CD4-positive, CD25-positive, alpha-beta regulatory T cell (primary cell): Measurements from ENCODE around the gene OPCML. TPM values are rescaled to one million over a fixed set of nuclear protein-coding genes. Genes with fewer than 3 reads are reported as not detected.

Source experiments
- ATAC-seq, 2 donors: fragments of 150-1000 bp; cut with Tn5 transposase; one replicate each; pipeline ENCODE4 v1.10.0; 2021; ENCODE audit warnings: low read depth in 2 of 2, moderate number of reproducible peaks in 2 of 2, moderate library complexity in 1 of 2
- DNase-seq, 3 donors: peaks; one replicate each; pipeline versions ENCODE4 v3.0.0 to v3.0.0-alpha.2; 2012 to 2022; ENCODE audit warnings: mixed read lengths in 1 of 3
- H3K27ac ChIP-seq: one replicate; pipeline ENCODE4 v1.7.0; 2013; ENCODE audit warnings: mild to moderate bottlenecking, low read length; ENCODE audit not compliant: insufficient read depth, poor library complexity, severe bottlenecking
- H3K27me3 ChIP-seq: one replicate; pipeline ENCODE4 v1.7.0; 2013; ENCODE audit warnings: low read length; ENCODE audit not compliant: control insufficient read depth, insufficient read depth
- H3K36me3 ChIP-seq: one replicate; pipeline ENCODE4 v1.7.0; 2013; ENCODE audit warnings: mild to moderate bottlenecking, low read length, moderate library complexity; ENCODE audit not compliant: control insufficient read depth, insufficient read depth
- H3K4me1 ChIP-seq: 2 replicates; pipeline ENCODE4 v1.7.0; 2013; ENCODE audit warnings: mild to moderate bottlenecking, low read length; ENCODE audit not compliant: insufficient read depth, control insufficient read depth, poor library complexity, severe bottlenecking
- H3K4me3 ChIP-seq: one replicate; pipeline ENCODE4 v1.7.0; 2013; ENCODE audit warnings: low read depth, mild to moderate bottlenecking, low read length, moderate library complexity
- H3K9me3 ChIP-seq, 2 experiments: 1 replicate in 1 of 2; 2 replicates in 1 of 2; pipeline ENCODE4 v1.7.0; 2013; ENCODE audit warnings: low read length in 2 of 2, mild to moderate bottlenecking in 1 of 2, moderate library complexity in 1 of 2; ENCODE audit not compliant: control insufficient read depth in 2 of 2
- H3K27ac Mint-ChIP-seq, 3 donors: one replicate each; pipeline ENCODE4 v1.8.0; 2020 to 2022; ENCODE audit warnings: mild to moderate bottlenecking in 3 of 3, mixed read lengths in 3 of 3, moderate library complexity in 2 of 3
- H3K27me3 Mint-ChIP-seq: one replicate; pipeline ENCODE4 v1.8.0; 2022; ENCODE audit warnings: mild to moderate bottlenecking, mixed read lengths
- H3K36me3 Mint-ChIP-seq: one replicate; pipeline ENCODE4 v1.8.0; 2020; ENCODE audit warnings: mixed read lengths
- H3K4me1 Mint-ChIP-seq, 4 donors: one replicate each; pipeline ENCODE4 v1.8.0; 2020 to 2022; ENCODE audit warnings: mixed read lengths in 4 of 4, mild to moderate bottlenecking in 1 of 4
- H3K4me3 Mint-ChIP-seq, 4 donors: one replicate each; pipeline ENCODE4 v1.8.0; 2020 to 2022; ENCODE audit warnings: mild to moderate bottlenecking in 4 of 4, mixed read lengths in 4 of 4, moderate library complexity in 3 of 4
- H3K9me3 Mint-ChIP-seq, 7 donors: one replicate each; pipeline ENCODE4 v1.8.0; 2020 to 2022; ENCODE audit warnings: mixed read lengths in 7 of 7, mild to moderate bottlenecking in 3 of 7, moderate library complexity in 2 of 7
- polyA plus RNA-seq, 4 donors: library from polyadenylated mRNA; unstranded; fragments of 300-500 nt; fragmentation: Illumina TruSeq; gene quantifications; one replicate each; pipeline ENCODE4 v1.2.3, GENCODE V29; 2021
- total RNA-seq: library from RNA; stranded (reverse); gene quantifications from one replicate; pipeline ENCODE4 v1.2.3, GENCODE V29; 2022

OPCML gene
- total and polyA plus RNA-seq, 5 donors from 2014 or later = not detected

GRCh38 chr11:133563505-133564025 is 31.3 kb upstream of the OPCML start:
- H3K4me1 ChIP-seq = no peaks in the 10 kb centered on the region
- Mint-ChIP-seq H3K9me3 (peaks cover 0 to 5% (median 0%) of the 10 kb centered on the region in 7 donors), H3K27me3 (no peaks in the 10 kb centered on the region), H3K4me3 (no peak overlapping the region), H3K4me1 (no peaks in the 10 kb centered on the region), H3K36me3 (no peaks in the 10 kb centered on the region), H3K27ac (no peak overlapping the region)
- H3K27me3 ChIP-seq = no peaks in the 10 kb centered on the region
- no peak overlapping the region for H3K4me3 ChIP-seq
- no peaks in the 10 kb centered on the region for H3K9me3 ChIP-seq
- no peak for DNase-seq
- ATAC-seq = no peak
- H3K36me3 ChIP-seq = no peaks in the 10 kb centered on the region
- H3K27ac ChIP-seq = no peak overlapping the region

- H3K27me3 Mint-ChIP-seq = no peaks in the 10 kb centered on the region
- ATAC-seq (no peak), DNase-seq (no peak)
- Histone ChIP-seq H3K4me1 (no peaks in the 10 kb centered on the region), H3K27ac (no peak overlapping the region), H3K9me3 (no peaks in the 10 kb centered on the region), H3K36me3 (no peaks in the 10 kb centered on the region), H3K27me3 (no peaks in the 10 kb centered on the region), H3K4me3 (no peak overlapping the region)
- H3K4me1 Mint-ChIP-seq = peaks cover 0 to 4% (median 0%) of the 10 kb centered on the region in 4 donors
- no peak overlapping the region for H3K4me3 Mint-ChIP-seq
- H3K36me3 Mint-ChIP-seq = no peaks in the 10 kb centered on the region
- H3K27ac Mint-ChIP-seq = no peak overlapping the region
- peaks cover 0 to 8% (median 0%) of the 10 kb centered on the region in 7 donors for H3K9me3 Mint-ChIP-seq
These were observed 28.2 kb upstream of the OPCML start for GRCh38 chr11:133560472-133560855.

GRCh38 chr11:133559833-133560471 is 27.7 kb upstream of the OPCML start:
- no peak overlapping the region for H3K4me3 ChIP-seq
- Mint-ChIP-seq H3K4me3 (no peak overlapping the region), H3K27ac (no peak overlapping the region), H3K4me1 (peaks cover 0 to 4% (median 0%) of the 10 kb centered on the region in 4 donors), H3K36me3 (no peaks in the 10 kb centered on the region), H3K9me3 (peaks cover 0 to 8% (median 0%) of the 10 kb centered on the region in 7 donors), H3K27me3 (no peaks in the 10 kb centered on the region)
- H3K27ac ChIP-seq = no peak overlapping the region
- H3K27me3 ChIP-seq = no peaks in the 10 kb centered on the region
- no peak for DNase-seq
- no peaks in the 10 kb centered on the region for H3K36me3 ChIP-seq
- no peak for ATAC-seq
- no peaks in the 10 kb centered on the region for H3K4me1 ChIP-seq
- no peaks in the 10 kb centered on the region for H3K9me3 ChIP-seq

GRCh38 chr11:133559382-133559781 is 27.1 kb upstream of the OPCML start:
- no peaks in the 10 kb centered on the region for H3K36me3 ChIP-seq
- no peaks in the 10 kb centered on the region for H3K9me3 ChIP-seq
- no peaks in the 10 kb centered on the region for H3K27me3 ChIP-seq
- ATAC-seq (no peak), DNase-seq (no peak)
- Mint-ChIP-seq H3K9me3 (peaks cover 0 to 8% (median 0%) of the 10 kb centered on the region in 7 donors), H3K27ac (no peak overlapping the region), H3K36me3 (no peaks in the 10 kb centered on the region), H3K4me3 (no peak overlapping the region), H3K4me1 (peaks cover 0 to 4% (median 0%) of the 10 kb centered on the region in 4 donors), H3K27me3 (no peaks in the 10 kb centered on the region)
- no peak overlapping the region for H3K4me3 ChIP-seq
- no peak overlapping the region for H3K27ac ChIP-seq
- H3K4me1 ChIP-seq = no peaks in the 10 kb centered on the region

DNA sequence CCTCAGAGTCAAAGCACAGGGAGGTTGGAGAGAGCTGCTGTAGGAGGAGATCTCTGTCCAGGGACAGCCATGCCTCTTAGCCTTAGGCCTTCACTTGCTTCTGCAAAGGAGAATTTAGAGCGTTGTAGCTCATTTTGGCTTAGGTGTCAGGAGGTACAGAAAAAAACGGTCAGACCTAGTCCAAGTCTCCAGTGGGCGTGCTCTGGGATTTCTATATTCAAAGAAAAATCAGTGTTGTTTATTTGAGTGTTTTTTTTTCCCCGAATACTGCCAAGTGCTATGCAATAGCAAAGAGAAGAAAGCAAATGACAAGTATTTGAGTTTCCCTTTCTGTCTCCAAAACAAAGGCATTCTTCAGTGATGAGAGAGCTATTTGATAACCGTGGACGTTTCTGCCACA is 22.7 kb upstream of the OPCML start:
- no peak for DNase-seq
- Mint-ChIP-seq H3K4me1 (peaks cover 0 to 4% (median 0%) of the 10 kb centered on the region in 4 donors), H3K36me3 (no peaks in the 10 kb centered on the region), H3K27me3 (no peaks in the 10 kb centered on the region), H3K27ac (no peak overlapping the region), H3K9me3 (peaks cover 0 to 6% (median 1%) of the 10 kb centered on the region in 7 donors), H3K4me3 (no peak overlapping the region)
- ATAC-seq = no peak
- H3K4me3 ChIP-seq = no peak overlapping the region
- H3K27ac ChIP-seq = no peak overlapping the region
- H3K36me3 ChIP-seq = no peaks in the 10 kb centered on the region
- H3K27me3 ChIP-seq = no peaks in the 10 kb centered on the region
- no peaks in the 10 kb centered on the region for H3K4me1 ChIP-seq
- H3K9me3 ChIP-seq = no peaks in the 10 kb centered on the region

GRCh38 chr11:133553885-133554740 is 21.8 kb upstream of the OPCML start:
- no peak for DNase-seq
- Mint-ChIP-seq H3K9me3 (peaks cover 0 to 3% (median 0%) of the 10 kb centered on the region in 7 donors), H3K36me3 (no peaks in the 10 kb centered on the region), H3K4me3 (no peak overlapping the region), H3K4me1 (peaks cover 0 to 4% (median 0%) of the 10 kb centered on the region in 4 donors), H3K27ac (no peak overlapping the region), H3K27me3 (no peaks in the 10 kb centered on the region)
- no peaks in the 10 kb centered on the region for H3K36me3 ChIP-seq
- H3K27ac ChIP-seq = no peak overlapping the region
- H3K4me1 ChIP-seq = no peaks in the 10 kb centered on the region
- no peak overlapping the region for H3K4me3 ChIP-seq
- no peak for ATAC-seq
- H3K27me3 ChIP-seq = no peaks in the 10 kb centered on the region
- H3K9me3 ChIP-seq = no peaks in the 10 kb centered on the region

- Histone ChIP-seq H3K27ac (no peak overlapping the region), H3K9me3 (no peaks in the 10 kb centered on the region), H3K4me3 (no peak overlapping the region), H3K36me3 (no peaks in the 10 kb centered on the region), H3K4me1 (no peaks in the 10 kb centered on the region), H3K27me3 (no peaks in the 10 kb centered on the region)
- Mint-ChIP-seq H3K27ac (no peak overlapping the region), H3K4me1 (peaks cover 0 to 4% (median 0%) of the 10 kb centered on the region in 4 donors), H3K9me3 (peaks cover 0 to 3% (median 0%) of the 10 kb centered on the region in 7 donors), H3K27me3 (no peaks in the 10 kb centered on the region), H3K4me3 (no peak overlapping the region), H3K36me3 (no peaks in the 10 kb centered on the region)
- ATAC-seq (no peak), DNase-seq (no peak)
These were observed 20.6 kb upstream of the OPCML start for GRCh38 chr11:133552938-133553337.
